ENCODE measurements around the gene CAPN14.

DNA sequence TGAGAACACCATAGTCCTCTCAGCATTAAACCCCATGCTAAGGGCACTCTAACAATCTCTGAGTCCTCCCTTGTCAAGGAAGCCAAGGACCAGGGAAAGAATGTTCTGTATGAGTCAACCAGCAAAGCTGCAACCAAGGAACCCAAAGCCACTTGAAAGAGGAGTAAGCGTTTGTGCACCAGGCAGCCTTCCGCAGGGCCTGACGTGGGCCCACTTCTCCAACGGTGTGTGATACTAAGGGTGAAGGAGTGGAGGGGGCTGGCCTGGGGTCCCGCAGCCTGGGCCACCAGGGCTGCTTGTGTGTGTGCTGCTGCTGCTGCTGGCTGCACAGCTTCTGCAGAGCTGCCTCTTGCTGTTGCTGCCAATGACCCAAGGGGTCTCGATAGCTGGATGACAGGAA is 49.0 kb downstream of the CAPN14 start:
- TF ChIP-seq EZH2 (IDR thresholded peaks at IDR 0.05) (no peak), POLR2AphosphoS5 (IDR thresholded peaks at IDR 0.05; ENCODE audit: borderline replicate concordance, low read depth, low read length) (no peak), FOXP2 (optimal IDR thresholded peaks at IDR 0.05; ENCODE audit: control extremely low read depth, extremely low read length, insufficient read depth) (no peak)

Data from SK-N-MC (cell line).